Esophagus muscularis mucosa (tissue), 4 donors: ENCODE measurements around the gene AUTS2. TPM values are rescaled to one million over a fixed set of nuclear protein-coding genes. Genes with fewer than 3 reads are reported as not detected.

Experiments used
- DNase-seq: peaks from one replicate; pipeline ENCODE4 v3.0.0-alpha.2; 2017; ENCODE audit errors: extremely low spot score
- H3K27ac ChIP-seq, 4 donors: fragments of 200-600 bp; sonication (generic); replicated peaks in 1 of 4; 1 replicate in 3 of 4; 2 replicates in 1 of 4; pipeline ENCODE4 v1.5.1; 2016 to 2019; ENCODE audit warnings: mild to moderate bottlenecking in 1 of 4
- H3K27me3 ChIP-seq, 4 donors: fragments of 200-600 bp; sonication (generic); one replicate each; pipeline versions ENCODE4 v1.5.1 to v1.6.0; 2016 to 2019
- H3K36me3 ChIP-seq, 4 donors: fragments of 200-600 bp; sonication (generic); one replicate each; pipeline ENCODE4 v1.5.1; 2016 to 2019
- H3K4me1 ChIP-seq, 4 donors: fragments of 200-600 bp; sonication (generic); one replicate each; pipeline ENCODE4 v1.5.1; 2016 to 2019
- H3K4me3 ChIP-seq, 4 donors: fragments of 200-600 bp; sonication (generic); 1 replicate in 2 of 4; 2 replicates in 2 of 4; pipeline ENCODE4 v1.5.1; 2016 to 2019; ENCODE audit warnings: mild to moderate bottlenecking in 4 of 4, moderate library complexity in 1 of 4
- H3K9me3 ChIP-seq, 4 donors: fragments of 200-600 bp; sonication (generic); 1 replicate in 3 of 4; 2 replicates in 1 of 4; pipeline ENCODE4 v1.5.1; 2016 to 2019
- EP300 ChIP-seq: sonication (generic); formaldehyde crosslinking; IDR thresholded peaks from one replicate; pipeline ENCODE4 v1.6.1; 2017; ENCODE audit warnings: antibody characterized with exemption
- POLR2A ChIP-seq: fragments of 450-650 bp; IDR thresholded peaks from one replicate; pipeline ENCODE4 v1.6.1; 2017; ENCODE audit warnings: antibody characterized with exemption, moderate library complexity, mild to moderate bottlenecking, low read depth
- POLR2AphosphoS5 ChIP-seq, 2 donors: sonication (generic); formaldehyde crosslinking; IDR thresholded peaks; one replicate each; pipeline ENCODE4 v1.6.1; 2017; ENCODE audit warnings: antibody characterized with exemption in 2 of 2
- WGBS: methylation state at CpG from one replicate; pipeline ENCODE4 v1.1.5; 2018; 5-methylcytosine and 5-hydroxymethylcytosine counted together
- intact Hi-C: fragments of 100-400 bp; cut with DNase I; formaldehyde crosslinking; loops from one replicate; pipeline ENCODE4 v1.15.1; 2023
- total RNA-seq, 4 donors: library from RNA; depleted of rRNA; stranded (reverse); fragments of >200 nt; gene quantifications; one replicate each; pipeline versions ENCODE4 v1.1.0 to v1.2.1, GENCODE V29; 2016
- TF ChIP-seq, protein P1 (sequence below), 3 experiments: fragments of 200-600 bp in 2 of 3; fragments of 450-650 bp in 1 of 3; sonication (generic) in 2 of 3; IDR thresholded peaks; one replicate each; pipeline ENCODE4 v1.5.1; 2017 to 2019; ENCODE audit warnings: antibody characterized with exemption in 3 of 3, mild to moderate bottlenecking in 2 of 3, moderate library complexity in 1 of 3

The AUTS2 gene
- total RNA-seq, 4 donors from 2014 or later, result 18.5 to 44.9 (median 34.2) TPM

DNA sequence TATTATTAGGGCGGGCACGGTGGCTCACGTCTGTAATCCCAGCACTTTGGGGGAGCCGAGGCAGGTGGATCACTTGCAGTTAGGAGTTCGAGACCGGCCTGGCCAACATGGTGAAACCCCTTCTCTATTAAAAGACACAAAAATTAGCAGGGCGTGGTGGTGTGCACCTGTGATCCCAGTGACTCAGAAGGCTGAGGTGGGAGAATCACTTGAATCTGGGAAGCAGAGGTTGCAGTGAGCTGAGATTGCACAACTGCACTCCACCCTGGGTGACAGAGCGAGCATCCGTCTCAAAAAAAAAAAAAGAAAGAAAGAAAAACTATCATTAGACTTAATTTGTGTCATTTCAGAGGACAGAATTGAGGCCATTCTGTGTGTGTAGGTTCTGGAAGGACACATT is 780.9 kb downstream of the AUTS2 start:
- WGBS, result 95% methylated on average over 9 of the region's 9 CpGs
- TF ChIP-seq EP300, result no peak
- TF ChIP-seq, protein P1, sequence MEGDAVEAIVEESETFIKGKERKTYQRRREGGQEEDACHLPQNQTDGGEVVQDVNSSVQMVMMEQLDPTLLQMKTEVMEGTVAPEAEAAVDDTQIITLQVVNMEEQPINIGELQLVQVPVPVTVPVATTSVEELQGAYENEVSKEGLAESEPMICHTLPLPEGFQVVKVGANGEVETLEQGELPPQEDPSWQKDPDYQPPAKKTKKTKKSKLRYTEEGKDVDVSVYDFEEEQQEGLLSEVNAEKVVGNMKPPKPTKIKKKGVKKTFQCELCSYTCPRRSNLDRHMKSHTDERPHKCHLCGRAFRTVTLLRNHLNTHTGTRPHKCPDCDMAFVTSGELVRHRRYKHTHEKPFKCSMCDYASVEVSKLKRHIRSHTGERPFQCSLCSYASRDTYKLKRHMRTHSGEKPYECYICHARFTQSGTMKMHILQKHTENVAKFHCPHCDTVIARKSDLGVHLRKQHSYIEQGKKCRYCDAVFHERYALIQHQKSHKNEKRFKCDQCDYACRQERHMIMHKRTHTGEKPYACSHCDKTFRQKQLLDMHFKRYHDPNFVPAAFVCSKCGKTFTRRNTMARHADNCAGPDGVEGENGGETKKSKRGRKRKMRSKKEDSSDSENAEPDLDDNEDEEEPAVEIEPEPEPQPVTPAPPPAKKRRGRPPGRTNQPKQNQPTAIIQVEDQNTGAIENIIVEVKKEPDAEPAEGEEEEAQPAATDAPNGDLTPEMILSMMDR (IDR thresholded peaks at IDR 0.05), result no peak
- intact Hi-C loops, result no loop called here
- Histone ChIP-seq H3K4me1 (peaks cover 8 to 27% (median 26%) of the 10 kb centered on the region in 4 donors), H3K4me3 (no peak overlapping the region), H3K27ac (peak overlapping the region in 1 of 4 donors; percentile 55), H3K36me3 (no peaks in the 10 kb centered on the region), H3K27me3 (no peaks in the 10 kb centered on the region), H3K9me3 (no peaks in the 10 kb centered on the region)
- no peak for DNase-seq

DNA sequence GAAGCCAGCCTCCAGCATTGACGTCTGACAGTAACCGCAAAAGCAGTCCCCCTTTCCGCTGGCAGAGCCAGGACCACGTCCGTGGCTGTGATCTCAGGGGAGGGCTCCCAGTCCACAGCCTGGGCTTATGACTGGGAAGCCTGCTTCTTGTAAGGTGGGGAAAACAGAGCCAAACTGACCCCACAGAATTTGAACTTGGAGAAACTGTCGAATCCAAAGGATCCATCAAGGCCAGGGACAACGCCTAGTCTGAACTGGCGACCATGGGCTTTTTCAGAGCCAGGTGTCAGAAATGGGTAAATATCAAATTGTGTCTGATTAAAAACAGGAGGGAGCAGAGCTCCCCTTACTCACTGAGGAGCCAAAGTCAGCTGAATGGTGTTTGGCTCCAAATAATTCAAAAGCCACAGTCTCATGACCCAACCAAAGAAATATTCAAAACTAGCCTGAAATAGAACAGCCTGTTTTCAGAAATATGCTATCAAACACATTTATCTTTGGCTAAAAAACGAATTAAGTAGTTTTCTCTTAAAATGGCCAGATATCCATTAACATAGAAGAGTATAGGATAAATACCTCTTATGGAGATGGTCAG is 782.2 kb downstream of the AUTS2 start:
- Histone ChIP-seq H3K4me1 (peaks cover 8 to 19% (median 16%) of the 10 kb centered on the region in 4 donors), H3K27me3 (no peaks in the 10 kb centered on the region), H3K9me3 (no peaks in the 10 kb centered on the region), H3K27ac (peak overlapping the region in 3 of 4 donors; percentile 55 to 57 (median 56)), H3K36me3 (no peaks in the 10 kb centered on the region), H3K4me3 (no peak overlapping the region)
- no peak for DNase-seq
- TF ChIP-seq, protein P1 (IDR thresholded peaks at IDR 0.05), result no peak
- TF ChIP-seq POLR2A (no peak), POLR2AphosphoS5 (IDR thresholded peaks at IDR 0.05) (no peak), EP300 (no peak)
- WGBS, result 66% methylated on average over 9 of the region's 9 CpGs
- intact Hi-C loops, result no loop called here

GRCh38 chr7:70383066-70383782 is 784.9 kb downstream of the AUTS2 start:
- DNase-seq, result no peak
- TF ChIP-seq, protein P1 (IDR thresholded peaks at IDR 0.05), result no peak
- TF ChIP-seq POLR2AphosphoS5 (IDR thresholded peaks at IDR 0.05), result no peak
- TF ChIP-seq EP300, result no peak
- no peak for TF ChIP-seq POLR2A
- no peak overlapping the region for H3K4me3 ChIP-seq
- no peaks in the 10 kb centered on the region for H3K9me3 ChIP-seq
- 83% methylated on average over 3 of the region's 3 CpGs for WGBS
- intact Hi-C loops, result no loop called here
- H3K36me3 ChIP-seq, result no peaks in the 10 kb centered on the region
- no peak overlapping the region for H3K27ac ChIP-seq
- H3K27me3 ChIP-seq, result no peaks in the 10 kb centered on the region
- H3K4me1 ChIP-seq, result peaks cover 6 to 37% (median 29%) of the 10 kb centered on the region in 4 donors

DNA sequence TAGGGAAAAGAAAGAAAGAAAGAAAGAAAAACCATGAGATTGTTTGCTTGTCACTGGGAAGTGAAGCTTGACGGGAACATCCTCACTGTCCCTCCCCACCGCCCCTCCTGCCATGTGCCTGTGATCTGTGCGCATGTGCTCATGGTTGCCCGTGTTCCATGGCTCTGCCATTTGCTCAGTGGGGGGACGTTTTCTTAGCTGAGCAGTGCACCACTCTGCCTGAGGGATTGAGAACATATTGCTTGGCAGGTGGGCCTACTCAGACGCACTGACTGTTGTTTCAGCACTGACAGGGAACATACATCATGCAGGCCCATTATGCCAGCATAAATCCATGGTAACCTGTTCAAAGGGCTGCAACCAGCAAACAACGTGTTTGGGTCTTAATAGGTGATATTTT is 785.7 kb downstream of the AUTS2 start:
- DNase-seq, result no peak
- TF ChIP-seq POLR2A (no peak), EP300 (no peak), POLR2AphosphoS5 (IDR thresholded peaks at IDR 0.05) (no peak)
- TF ChIP-seq, protein P1 (IDR thresholded peaks at IDR 0.05), result no peak
- Histone ChIP-seq H3K9me3 (no peaks in the 10 kb centered on the region), H3K36me3 (no peaks in the 10 kb centered on the region), H3K4me1 (peaks cover 6 to 38% (median 32%) of the 10 kb centered on the region in 4 donors), H3K4me3 (no peak overlapping the region), H3K27me3 (no peaks in the 10 kb centered on the region), H3K27ac (no peak overlapping the region)
- intact Hi-C loops, result no loop called here
- 89% methylated on average over 6 of the region's 7 CpGs for WGBS
